H54 (cell line): ENCODE measurements around the gene SATB2.
A peak's percentile ranks its signal among the peaks of the same experiment; 100 is the strongest.

ENCODE experiments used
- DNase-seq: peaks from one replicate; pipeline ENCODE4 v3.0.0; 2011; ENCODE audit warnings: low spot score, mixed read lengths; ENCODE audit not compliant: insufficient read length
- FAIRE-seq: peaks from 3 replicates; lab custom pipeline; 2011; peaks lifted over from hg19 to GRCh38; lab: Jason Lieb, UNC
- POLR2A ChIP-seq: IDR thresholded peaks from 2 replicates; pipeline ENCODE4 v1.6.1; 2011; ENCODE audit warnings: low read depth, mild to moderate bottlenecking, low read length

Gene SATB2

DNA sequence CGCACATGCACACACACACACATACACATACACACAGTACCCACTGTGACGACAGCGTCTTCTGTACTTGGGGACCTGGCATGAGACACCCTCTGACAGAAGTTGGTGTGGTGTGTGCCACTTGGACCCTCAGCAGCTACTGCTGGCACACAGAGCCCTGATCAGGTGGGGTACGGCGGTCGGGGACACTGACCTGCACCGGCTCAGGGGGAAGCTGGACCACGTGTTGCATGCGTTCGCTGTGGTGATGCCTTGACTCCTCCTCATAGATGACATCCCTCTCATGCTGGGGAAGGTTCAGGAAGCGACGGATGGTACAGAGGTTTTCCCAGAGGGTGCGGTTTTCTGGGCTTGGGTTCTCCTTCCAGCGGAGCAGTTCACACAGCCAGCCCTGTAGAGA lies 149.2 kb downstream of the SATB2 start:
- no peak for DNase-seq
- FAIRE-seq, result no peak
- no peak for TF ChIP-seq POLR2A

DNA sequence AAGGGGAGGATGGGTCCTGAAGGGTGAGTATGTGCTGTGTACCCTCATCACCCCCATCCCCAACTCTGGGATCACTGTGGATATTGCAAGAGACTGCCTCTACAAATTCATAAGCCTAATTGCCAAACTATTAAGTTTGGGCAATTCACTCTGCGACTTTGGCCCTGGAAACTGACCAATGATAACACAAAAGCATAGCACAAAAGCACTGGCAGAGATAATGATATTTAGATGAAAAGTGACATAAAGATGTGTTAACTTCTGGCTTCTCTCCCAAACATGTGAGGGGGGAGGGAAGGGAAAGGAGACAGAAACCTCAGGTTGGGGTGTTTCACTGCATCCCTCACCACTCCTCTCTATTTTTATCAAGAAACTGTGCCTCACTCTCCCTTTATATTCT lies 150.3 kb downstream of the SATB2 start:
- FAIRE-seq, result no peak
- no peak for DNase-seq
- no peak for TF ChIP-seq POLR2A

DNA sequence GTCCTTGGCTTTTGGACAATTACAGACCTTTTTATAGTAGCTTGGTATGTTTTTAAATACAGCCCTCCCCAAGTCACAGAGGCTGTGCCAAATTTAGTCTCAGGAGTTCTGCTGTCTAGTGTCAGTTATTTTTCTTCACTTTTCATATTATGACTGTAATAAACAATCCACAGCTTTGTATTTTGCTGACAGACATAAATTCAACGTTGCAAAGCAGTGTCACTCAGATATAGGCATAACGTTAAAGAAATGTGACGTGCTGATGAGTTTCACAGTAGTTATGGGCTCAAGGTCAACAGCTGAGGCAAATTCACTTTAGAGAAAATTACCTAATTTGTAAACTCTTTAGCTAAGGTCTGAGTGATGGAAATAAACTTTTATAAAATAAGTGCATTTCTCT lies 151.6 kb downstream of the SATB2 start:
- TF ChIP-seq POLR2A, result no peak
- DNase-seq (no peak), FAIRE-seq (no peak)

DNA sequence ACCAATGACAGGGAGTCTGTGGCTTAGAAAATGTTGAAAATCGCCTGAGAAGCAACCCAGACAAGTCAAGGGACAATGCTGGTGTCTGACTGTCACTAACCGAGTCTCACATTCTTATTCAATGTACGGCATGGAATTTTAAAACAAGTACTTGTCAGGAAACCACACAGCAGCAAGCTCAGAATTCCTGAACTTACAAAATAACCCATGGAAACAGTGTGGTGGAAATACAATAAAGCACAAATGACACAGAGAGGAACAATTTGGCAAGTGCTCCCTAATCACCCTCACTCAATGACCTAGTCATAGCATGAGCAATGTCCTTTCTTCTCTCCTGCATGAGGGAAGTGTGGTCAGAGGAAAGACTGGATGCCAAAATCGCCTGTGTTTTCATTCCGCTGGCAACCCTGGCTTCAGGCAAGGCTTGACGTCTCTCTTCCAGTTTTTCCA lies 154.0 kb downstream of the SATB2 start:
- TF ChIP-seq POLR2A, result no peak
- DNase-seq, result peak; percentile 43
- FAIRE-seq, result peak; percentile 99

DNA sequence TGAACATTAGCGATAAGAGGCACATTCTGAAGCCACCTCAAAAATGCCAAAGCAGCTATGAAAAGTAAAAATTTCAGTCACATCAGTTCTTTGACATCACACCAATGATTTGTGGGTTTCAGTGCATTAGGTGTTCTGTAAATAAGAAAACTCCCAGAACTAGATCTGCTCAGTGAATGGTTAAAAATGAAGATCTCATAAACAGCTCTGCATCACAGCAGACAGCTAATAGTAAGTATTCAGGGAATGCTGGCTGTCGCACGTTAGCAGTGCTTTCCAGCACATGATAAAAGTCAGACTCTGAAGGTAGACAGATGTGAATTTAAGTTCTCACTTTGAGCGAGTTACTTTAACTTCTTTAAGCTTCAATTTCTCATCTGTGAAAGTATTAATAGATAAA lies 154.9 kb downstream of the SATB2 start:
- TF ChIP-seq POLR2A, result no peak
- FAIRE-seq, result peak; percentile 58
- no peak for DNase-seq

DNA sequence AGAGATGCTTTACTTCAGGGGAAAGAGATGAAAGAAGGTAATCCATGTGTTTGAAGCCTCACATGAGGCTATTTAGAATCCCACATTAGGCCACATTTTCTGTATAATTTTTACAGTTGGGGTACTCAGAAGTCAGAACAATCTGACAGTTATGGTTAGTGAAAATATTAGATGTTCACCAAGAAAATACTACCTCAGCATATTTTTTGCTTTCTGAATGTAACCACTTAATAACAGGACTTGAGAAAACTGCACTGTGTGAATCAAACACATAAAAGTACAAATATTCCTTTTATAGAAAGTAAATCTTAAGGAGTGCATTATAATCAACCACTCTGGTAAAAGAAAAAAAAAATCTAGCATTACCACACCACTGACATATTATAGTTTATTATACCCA lies 169.3 kb downstream of the SATB2 start:
- FAIRE-seq, result no peak
- TF ChIP-seq POLR2A, result no peak
- DNase-seq, result no peak

DNA sequence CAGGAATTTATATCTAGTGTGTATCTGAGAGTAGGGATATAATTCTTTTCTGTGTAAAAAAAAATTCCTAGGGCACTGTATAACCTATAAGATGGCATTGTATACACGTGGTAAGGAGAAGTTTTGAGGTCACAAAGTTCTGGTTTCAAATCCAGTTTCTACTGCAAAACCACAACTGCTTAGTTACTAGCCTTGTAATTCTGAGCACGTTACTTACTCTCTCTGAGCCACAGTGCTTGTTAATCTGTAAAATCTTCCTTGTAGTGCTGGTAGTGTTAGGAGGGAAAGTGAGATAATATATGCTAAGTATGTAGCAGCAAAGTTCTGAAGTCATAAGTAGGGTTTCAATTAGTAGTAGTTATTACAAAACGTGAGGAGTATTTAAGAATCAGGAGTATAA lies 175.4 kb downstream of the SATB2 start:
- no peak for FAIRE-seq
- DNase-seq, result no peak
- TF ChIP-seq POLR2A, result no peak

DNA sequence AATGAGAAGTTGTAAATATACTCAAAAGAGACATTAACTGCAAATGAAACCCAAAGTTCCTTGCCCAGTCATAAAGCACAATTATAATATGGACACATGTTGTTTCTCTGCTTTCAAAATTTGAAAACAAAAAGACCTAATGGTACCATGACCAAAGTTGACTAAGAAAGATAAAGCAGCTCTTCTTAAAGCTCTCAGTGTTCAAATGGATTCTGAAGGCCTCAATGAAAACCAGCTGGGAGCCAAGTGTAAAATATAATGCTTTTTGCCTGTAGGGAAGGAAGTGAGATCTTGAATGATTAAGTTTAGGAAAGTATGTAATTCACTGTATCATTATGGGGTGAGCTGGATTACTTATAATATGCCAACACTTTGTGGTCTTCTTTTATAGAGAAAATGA lies 178.6 kb downstream of the SATB2 start:
- FAIRE-seq, result no peak
- no peak for DNase-seq
- TF ChIP-seq POLR2A, result no peak

DNA sequence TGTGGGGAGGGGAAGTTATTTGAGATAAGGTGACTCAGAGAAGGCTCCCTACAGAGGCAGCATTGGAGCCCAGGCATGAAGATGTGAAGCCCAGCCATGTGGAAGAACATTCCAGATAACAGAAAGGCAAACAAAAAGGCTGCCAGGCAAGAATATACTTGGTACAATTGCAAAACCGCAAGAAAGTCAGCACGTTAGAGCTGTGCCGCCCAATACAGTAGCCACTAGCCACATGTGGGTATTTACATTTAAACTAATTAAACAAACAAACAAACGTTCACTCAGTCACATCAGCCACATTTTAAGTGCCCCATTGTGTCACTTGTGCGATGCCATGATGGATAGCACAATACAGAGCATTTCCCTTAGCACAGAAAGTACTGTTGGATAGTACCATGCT lies 179.6 kb downstream of the SATB2 start:
- no peak for DNase-seq
- TF ChIP-seq POLR2A, result no peak
- peak; percentile 57 for FAIRE-seq

DNA sequence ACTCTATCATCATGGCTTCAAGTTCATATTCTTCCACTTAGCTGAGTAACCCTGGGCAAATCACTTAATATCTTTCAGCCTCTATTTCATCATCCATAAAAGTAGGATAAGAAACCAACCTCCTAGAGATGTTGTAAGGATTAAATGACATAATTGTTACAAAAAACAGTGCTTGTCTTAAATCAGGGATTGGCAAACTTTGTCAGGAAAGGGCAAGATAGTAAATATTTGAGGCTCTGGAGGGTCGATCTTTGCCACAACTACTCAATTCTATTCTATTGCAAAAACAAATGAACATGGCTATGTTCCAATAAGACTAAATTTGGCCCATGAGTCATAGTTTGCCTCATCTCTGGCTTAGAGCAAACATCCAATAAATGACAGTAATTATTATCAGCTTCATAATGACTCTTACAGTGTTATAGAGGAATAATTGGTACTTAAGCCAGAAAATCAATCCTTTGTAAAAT lies 184.7 kb downstream of the SATB2 start:
- peak; percentile 58 for FAIRE-seq
- no peak for DNase-seq

DNA sequence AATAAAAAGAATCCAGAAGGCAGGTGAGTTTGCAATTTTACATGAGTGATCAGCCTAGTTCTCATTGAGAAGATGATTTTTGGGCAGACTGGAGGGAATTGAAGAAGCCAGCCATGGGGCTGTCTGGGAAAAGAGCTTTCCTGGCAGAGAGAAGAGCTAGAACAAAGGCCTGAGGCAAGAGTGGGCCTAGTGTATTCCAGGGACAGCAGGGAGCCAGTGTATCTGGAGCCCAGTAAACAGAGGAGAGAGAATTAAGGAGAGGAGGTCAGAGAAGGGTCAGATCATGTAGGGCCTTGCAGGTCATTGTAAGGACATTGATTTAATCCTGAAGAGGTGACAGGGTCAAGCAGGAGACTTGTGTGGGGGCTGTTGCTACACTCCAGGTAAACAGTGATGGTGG lies 195.8 kb downstream of the SATB2 start:
- DNase-seq (no peak), FAIRE-seq (no peak)
- TF ChIP-seq POLR2A, result no peak

More for the DNA sequence above, 184.7 kb downstream of the SATB2 start:
- TF ChIP-seq POLR2A, result no peak

DNA sequence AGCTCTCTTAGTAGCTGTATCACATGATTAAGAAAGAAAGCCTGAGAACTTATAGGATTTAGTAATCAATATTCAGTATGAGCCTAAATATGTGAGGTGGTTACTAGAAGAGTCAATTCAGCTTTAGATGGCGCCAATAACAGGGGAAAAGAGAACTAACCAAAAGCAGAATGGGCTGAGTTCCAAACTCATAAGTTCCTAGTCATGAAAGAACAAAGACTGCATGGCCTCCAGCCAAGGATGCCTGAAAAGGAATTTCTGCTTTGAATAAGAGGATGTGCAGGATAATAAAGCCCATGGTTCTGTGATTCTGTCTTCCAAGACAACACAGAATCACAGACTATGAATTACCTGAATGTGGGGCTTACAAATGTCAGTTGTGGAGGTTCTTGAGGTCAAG lies 196.5 kb downstream of the SATB2 start:
- FAIRE-seq, result no peak
- DNase-seq, result no peak

DNA sequence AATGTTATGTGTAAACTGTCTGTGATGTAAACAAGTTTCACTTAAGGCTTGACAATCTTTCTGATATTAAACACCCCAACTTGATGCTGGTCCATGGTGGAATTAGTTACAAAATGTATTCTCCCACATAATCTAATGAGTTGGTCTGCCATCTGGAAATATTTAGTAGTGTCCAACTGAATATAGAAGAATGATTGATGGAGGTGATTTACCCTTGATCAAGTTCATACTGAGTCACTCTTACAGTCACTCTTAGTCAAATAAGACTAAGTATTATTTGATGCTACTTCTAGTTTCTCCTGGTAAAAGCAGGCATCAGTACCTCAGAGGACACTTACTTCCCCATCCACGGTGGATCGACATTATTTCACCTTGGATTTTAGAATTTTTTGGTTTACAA lies 198.1 kb downstream of the SATB2 start:
- FAIRE-seq (no peak), DNase-seq (no peak)
- TF ChIP-seq POLR2A, result no peak

More for the DNA sequence above, 196.5 kb downstream of the SATB2 start:
- no peak for TF ChIP-seq POLR2A

DNA sequence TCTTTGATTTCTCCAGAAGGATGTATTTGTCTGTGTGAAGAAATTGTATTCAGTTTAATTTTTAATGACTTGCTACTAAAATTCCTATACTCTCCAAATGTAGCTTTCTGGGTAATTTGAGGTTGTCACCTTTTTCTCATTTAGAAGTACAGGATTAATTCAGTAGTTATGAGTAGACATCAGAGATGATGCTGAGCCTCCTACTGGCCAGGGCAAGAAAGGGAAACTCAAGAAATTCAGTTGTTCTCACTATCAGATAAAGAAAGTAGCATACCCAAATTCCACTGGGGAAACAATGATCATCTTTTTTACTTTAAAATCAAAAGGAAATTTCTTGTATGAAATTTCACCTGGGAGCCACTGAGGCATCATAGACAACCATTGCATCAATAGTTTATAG lies 199.4 kb downstream of the SATB2 start:
- no peak for TF ChIP-seq POLR2A
- DNase-seq (no peak), FAIRE-seq (no peak)

DNA sequence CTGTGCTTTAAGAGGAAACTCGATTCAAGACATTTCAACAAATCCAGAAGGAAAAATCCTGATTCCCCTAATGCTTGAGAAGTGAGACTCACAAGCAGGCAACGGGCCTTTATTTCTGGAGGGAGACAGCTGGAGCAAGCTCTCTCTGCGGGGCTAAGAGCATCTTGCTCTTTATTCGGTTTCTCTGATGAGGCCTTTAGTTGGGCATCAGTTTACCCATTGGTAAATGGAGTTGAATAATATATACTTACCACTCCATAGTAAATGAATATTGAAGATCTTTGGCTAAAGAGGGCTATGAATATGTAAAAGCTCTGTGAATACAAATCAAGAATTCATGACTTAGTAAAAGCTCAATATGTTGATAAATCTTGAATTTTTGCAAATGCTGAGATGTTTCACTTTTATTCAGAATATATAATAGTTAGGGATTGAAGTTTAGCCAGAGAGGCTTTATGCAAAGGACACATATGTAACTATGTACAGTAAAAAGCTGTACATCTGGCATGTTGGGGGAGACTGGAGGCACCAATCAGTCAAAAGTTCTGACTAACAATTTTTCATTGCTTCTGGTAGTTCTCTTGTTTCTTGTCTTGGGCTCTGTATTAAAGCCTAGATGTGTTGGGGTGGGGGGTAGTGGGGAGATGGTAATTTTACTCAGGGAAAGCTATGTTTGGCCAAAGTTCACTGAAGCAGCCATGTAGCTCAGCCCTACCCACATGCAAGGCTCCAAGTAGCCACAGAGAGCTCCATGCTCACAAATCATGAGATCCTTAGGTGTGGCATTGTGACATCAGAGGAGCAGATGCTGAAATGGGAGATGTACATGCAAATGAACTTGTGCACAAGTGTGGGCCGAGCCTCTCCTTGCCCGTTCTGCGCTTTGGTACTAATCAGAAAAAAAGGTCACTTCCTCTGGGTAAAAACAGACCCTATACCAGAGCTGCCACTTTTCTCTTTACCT lies 200.2 kb downstream of the SATB2 start:
- FAIRE-seq, result no peak

More for the DNA sequence above, 200.2 kb downstream of the SATB2 start:
- DNase-seq, result no peak
- no peak for TF ChIP-seq POLR2A
